PC-3 (cell line): ENCODE results near the gene USHBP1.

Source experiments
- CTCF ChIP-seq: fragments of 300-600 bp; sonication (generic); conservative IDR thresholded peaks from 2 replicates; pipeline ENCODE4 v1.5.1; 2017; ENCODE audit warnings: antibody characterized with exemption, low read depth, mild to moderate bottlenecking, low read length
- EZH2 ChIP-seq: fragments of 300-600 bp; sonication (generic); IDR thresholded peaks from one replicate; pipeline ENCODE4 v1.6.1; 2017; ENCODE audit warnings: antibody characterized with exemption, mild to moderate bottlenecking, low read length; ENCODE audit not compliant: unreplicated experiment

DNA sequence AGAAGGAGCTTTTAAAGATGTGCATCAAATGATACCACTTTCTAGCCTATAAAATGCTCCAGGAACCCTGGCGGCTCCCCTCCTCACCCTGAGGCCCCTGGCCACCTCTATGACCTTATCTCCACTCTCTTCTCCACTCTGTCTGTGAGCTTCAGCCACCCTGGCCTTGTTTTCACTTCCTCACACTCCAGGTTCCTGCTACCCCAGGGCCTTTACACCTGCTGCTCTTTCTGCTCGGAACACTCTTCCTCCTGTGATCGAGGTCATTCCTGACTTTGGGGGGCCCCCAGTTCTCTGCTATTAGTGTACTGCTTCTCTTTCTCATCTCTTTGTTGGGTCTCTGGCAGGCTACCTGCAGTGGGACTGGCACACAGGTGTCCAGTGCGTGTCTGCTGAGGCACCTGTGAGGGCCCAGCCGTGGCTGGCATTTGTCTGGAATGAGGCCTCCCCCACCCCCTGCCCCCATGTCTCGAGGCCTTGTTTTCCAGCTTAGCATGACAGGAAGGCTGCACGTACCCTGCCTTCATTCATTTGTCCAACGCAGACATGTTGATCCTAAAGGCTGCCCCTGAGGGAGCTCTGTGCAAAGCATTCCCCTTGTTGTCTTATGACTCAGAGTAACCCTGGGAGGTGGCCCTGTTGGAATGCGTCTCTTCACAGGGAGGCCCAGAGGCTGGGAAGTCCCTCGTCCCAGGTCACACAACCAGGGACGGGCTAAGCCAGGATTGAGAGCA lies 47.1 kb upstream of the USHBP1 start:
- TF ChIP-seq EZH2 (no peak), CTCF (no peak)
